IMR-90 (cell line): ENCODE results near the gene ACE. TPM values are rescaled to one million over a fixed set of nuclear protein-coding genes. Genes with fewer than 3 reads are reported as not detected.

ENCODE experiments used
- ATAC-seq: fragments of 200-7000 bp; cut with Tn5 transposase; 2 replicates; pipeline ENCODE4 v1.9.1; 2020; ENCODE audit warnings: low read depth, mild to moderate bottlenecking, moderate library complexity
- BruUV-seq: library from RNA; stranded (reverse); fragments of 400-500 nt; replicated peaks from 2 replicates; lab custom pipeline; 2021; lab: Mats Ljungman, UMichigan
- CTCF ChIA-PET: fragments of 300-600 bp; formaldehyde crosslinking; extraction: SDS; loops from one replicate; lab custom pipeline; 2021; ENCODE audit warnings: antibody characterized with exemption; lab: Yijun Ruan, JAX
- POLR2A ChIA-PET: fragments of 300-600 bp; sonication (Branson Sonifier 250); formaldehyde crosslinking; loops from one replicate; lab custom pipeline; 2022; ENCODE audit warnings: antibody characterized with exemption; ENCODE audit not compliant: unreplicated experiment; lab: Charles Lee
- DNase-seq: peaks from one replicate; pipeline ENCODE4 v3.0.0; 2013
- H2AFZ ChIP-seq: replicated peaks from 2 replicates; pipeline ENCODE3; 2013; ENCODE audit warnings: low read length, mild to moderate bottlenecking; ENCODE audit not compliant: poor library complexity
- H2AK5ac ChIP-seq: 2 replicates; pipeline ENCODE4 v1.6.1; 2013; ENCODE audit warnings: low read depth, low read length, inconsistent platforms
- H2AK9ac ChIP-seq: replicated peaks from 2 replicates; pipeline ENCODE3; 2013; ENCODE audit warnings: mild to moderate bottlenecking, low read depth, low read length, moderate library complexity; ENCODE audit not compliant: poor library complexity
- H2BK120ac ChIP-seq: 2 replicates; pipeline ENCODE4 v1.6.1; 2013; ENCODE audit warnings: low read depth, low read length, inconsistent platforms
- H2BK15ac ChIP-seq: 3 replicates; pipeline ENCODE4 v1.6.1; 2013; ENCODE audit warnings: low read depth, low read length, inconsistent platforms
- H2BK20ac ChIP-seq: 2 replicates; pipeline ENCODE4 v1.6.1; 2013; ENCODE audit warnings: low read depth, mild to moderate bottlenecking, inconsistent platforms, low read length, moderate library complexity
- H2BK5ac ChIP-seq: 2 replicates; pipeline ENCODE4 v1.6.1; 2013; ENCODE audit warnings: mild to moderate bottlenecking, low read depth, low read length, inconsistent platforms; ENCODE audit not compliant: poor library complexity, severe bottlenecking
- H3K14ac ChIP-seq: replicated peaks from 2 replicates; pipeline ENCODE4 v1.6.1; 2013; ENCODE audit warnings: low read depth, low read length, inconsistent platforms
- H3K18ac ChIP-seq: 2 replicates; pipeline ENCODE4 v1.6.1; 2013; ENCODE audit warnings: low read depth, low read length, control low read depth
- H3K23ac ChIP-seq: 2 replicates; pipeline ENCODE4 v1.6.1; 2013; ENCODE audit warnings: low read depth, low read length, inconsistent platforms
- H3K27ac ChIP-seq: 2 replicates; pipeline ENCODE4 v1.5.1; 2013; ENCODE audit warnings: mild to moderate bottlenecking, control low read depth, low read length; ENCODE audit not compliant: insufficient read depth
- H3K27me3 ChIP-seq: 2 replicates; pipeline ENCODE4 v1.6.1; 2013; ENCODE audit warnings: low read length; ENCODE audit not compliant: control insufficient read depth, insufficient read depth
- H3K36me3 ChIP-seq: 2 replicates; pipeline ENCODE4 v1.6.1; 2013; ENCODE audit warnings: low read length, mixed read lengths; ENCODE audit not compliant: control insufficient read depth, insufficient read depth
- H3K4ac ChIP-seq: 2 replicates; pipeline ENCODE4 v1.6.1; 2013; ENCODE audit warnings: low read depth, low read length, inconsistent platforms
- H3K4me1 ChIP-seq: 2 replicates; pipeline ENCODE4 v1.6.1; 2013; ENCODE audit warnings: low read length, mixed read lengths; ENCODE audit not compliant: control insufficient read depth, insufficient read depth
- H3K4me2 ChIP-seq: 2 replicates; pipeline ENCODE4 v1.6.1; 2013; ENCODE audit warnings: low read depth, mild to moderate bottlenecking, control low read depth, low read length, moderate library complexity
- H3K4me3 ChIP-seq: 2 replicates; pipeline ENCODE4 v1.5.1; 2013; ENCODE audit warnings: low read depth, mild to moderate bottlenecking, control low read depth, low read length, moderate library complexity; ENCODE audit not compliant: insufficient read depth
- H3K56ac ChIP-seq: 2 replicates; pipeline ENCODE4 v1.6.1; 2013; ENCODE audit warnings: low read length, inconsistent platforms; ENCODE audit not compliant: insufficient read depth; ENCODE audit errors: extremely low read depth
- H3K79me1 ChIP-seq, 2 experiments: 2 replicates each; pipeline ENCODE4 v1.6.1; 2013; ENCODE audit warnings: low read length in 2 of 2, inconsistent platforms in 1 of 2, low read depth in 1 of 2
- H3K9ac ChIP-seq: 2 replicates; pipeline ENCODE4 v1.6.1; 2013; ENCODE audit warnings: low read depth, low read length, control low read depth
- H3K9me1 ChIP-seq: 2 replicates; pipeline ENCODE4 v1.6.1; 2013; ENCODE audit warnings: low read length, inconsistent platforms; ENCODE audit not compliant: insufficient read depth
- H3K9me3 ChIP-seq: 2 replicates; pipeline ENCODE4 v1.6.1; 2013; ENCODE audit warnings: low read length; ENCODE audit not compliant: control insufficient read depth, insufficient read depth
- H4K20me1 ChIP-seq: 2 replicates; pipeline ENCODE4 v1.6.1; 2013; ENCODE audit warnings: low read length, inconsistent platforms; ENCODE audit not compliant: insufficient read depth
- H4K5ac ChIP-seq: 2 replicates; pipeline ENCODE4 v1.6.1; 2013; ENCODE audit warnings: mild to moderate bottlenecking, low read depth, low read length, control low read depth
- H4K8ac ChIP-seq, 2 experiments: 2 replicates each; pipeline ENCODE4 v1.6.1; 2013; ENCODE audit warnings: low read depth in 2 of 2, low read length in 2 of 2, control low read depth in 1 of 2, inconsistent platforms in 1 of 2
- H4K91ac ChIP-seq: 2 replicates; pipeline ENCODE4 v1.6.1; 2013; ENCODE audit warnings: low read depth, low read length, inconsistent platforms; ENCODE audit not compliant: insufficient read depth
- BHLHE40 ChIP-seq: fragments of 150-350 bp; IDR thresholded peaks from 2 replicates; pipeline ENCODE4 v1.6.1; 2016; ENCODE audit warnings: mild to moderate bottlenecking, low read depth, low read length
- CEBPB ChIP-seq: IDR thresholded peaks from 2 replicates; pipeline ENCODE4 v1.6.1; 2012; ENCODE audit warnings: low read depth, low read length, improper control_type of control experiment
- MAFK ChIP-seq: IDR thresholded peaks from 2 replicates; pipeline ENCODE4 v1.6.1; 2012; ENCODE audit warnings: low read depth, low read length, improper control_type of control experiment
- NFE2L2 ChIP-seq: fragments of 150-350 bp; IDR thresholded peaks from 2 replicates; pipeline ENCODE4 v1.6.1; 2016; ENCODE audit warnings: low read depth, mild to moderate bottlenecking, low read length
- POLR2A ChIP-seq: IDR thresholded peaks from 2 replicates; pipeline ENCODE4 v1.6.1; 2012; ENCODE audit warnings: mild to moderate bottlenecking, low read depth, low read length
- RFX5 ChIP-seq: IDR thresholded peaks from 2 replicates; pipeline ENCODE4 v1.8.0; 2012; ENCODE audit warnings: low read depth, mild to moderate bottlenecking, low read length, moderate library complexity
- SMC3 ChIP-seq: fragments of 150-350 bp; IDR thresholded peaks from 2 replicates; pipeline ENCODE4 v1.6.1; 2016; ENCODE audit warnings: low read depth, mild to moderate bottlenecking, antibody characterized with exemption, low read length, moderate library complexity
- WGBS, 2 experiments: methylation state at CpG; one replicate each; pipeline versions ENCODE4 v1.1.5 to v1.1.7; 2013; ENCODE audit warnings: missing lambda C conversion rate in 2 of 2; ENCODE audit not compliant: insufficient read length in 1 of 2; ENCODE audit errors: extremely low coverage in 2 of 2; 5-methylcytosine and 5-hydroxymethylcytosine counted together
- dilution Hi-C: fragments of 300-500 bp; cut with HindIII; formaldehyde crosslinking; loops from one replicate; pipeline ENCODE4 v1.14.3; 2018; ENCODE audit warnings: low sequenced_read_pairs; ENCODE audit not compliant: unreplicated experiment
- in situ Hi-C: fragments of 300-500 bp; cut with MboI; formaldehyde crosslinking; loops from 3 replicates; pipeline ENCODE4 v1.14.3; 2019; ENCODE audit warnings: low sequenced_read_pairs, inconsistent platforms, mixed read lengths
- intact Hi-C: fragments of 100-400 bp; cut with micrococcal nuclease; formaldehyde crosslinking; loops from 2 replicates; pipeline ENCODE4 v1.10.0; 2022
- polyA plus RNA-seq, 3 experiments: library from polyadenylated mRNA; depleted of rRNA; stranded (reverse); fragments of >200 nt; gene quantifications; 2 replicates each; pipeline ENCODE4 v1.2.3, GENCODE V29; 2012; ENCODE audit warnings: low replicate concordance in 1 of 3
- total RNA-seq: library from RNA; depleted of rRNA; stranded (reverse); fragments of >200 nt; gene quantifications from 2 replicates; pipeline ENCODE4 v1.2.3, GENCODE V29; 2012
- TF ChIP-seq, protein P1 (sequence below): conservative IDR thresholded peaks from 2 replicates; pipeline ENCODE4 v1.5.1; 2012; ENCODE audit warnings: mild to moderate bottlenecking, low read depth, low read length, improper control_type of control experiment
- TF ChIP-seq, protein P2 (sequence below): fragments of 150-350 bp; IDR thresholded peaks from 2 replicates; pipeline ENCODE4 v1.6.1; 2017; ENCODE audit warnings: mild to moderate bottlenecking, antibody characterized with exemption, low read length, low read depth

Gene ACE
- total and polyA plus RNA-seq, 2 of the 4 experiments (the other 2 are of a cell fraction) = 1.4 to 5.8 TPM

DNA sequence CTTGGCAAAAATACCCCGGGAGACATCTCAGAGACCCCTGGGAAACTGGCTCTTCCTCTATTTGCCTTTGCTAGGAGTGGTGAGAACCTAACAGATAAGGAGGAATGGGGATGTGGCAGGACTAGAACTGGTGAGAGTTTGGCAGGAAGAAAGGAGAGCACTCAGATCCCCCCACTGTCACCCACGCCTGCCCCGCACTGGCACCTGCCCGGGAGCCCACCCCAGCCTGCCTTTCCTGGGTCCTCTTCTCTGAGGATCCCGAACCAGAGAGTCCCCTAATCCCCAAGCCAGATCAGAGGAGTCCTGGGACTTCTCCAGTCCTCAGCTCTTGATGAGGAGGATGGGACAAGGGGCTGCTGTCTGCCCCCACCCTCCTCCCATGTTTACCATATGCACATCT, 50.0 kb downstream of the ACE start:
- Histone ChIP-seq H3K9me1 (no peaks in the 10 kb centered on the region), H3K4me1 (0 out of 2 replicates have a peak, but pooled peaks cover 1% of the 10 kb centered on the region)
- BruUV-seq = no TSS peak

More for the DNA sequence above, 50.0 kb downstream of the ACE start:
- Histone ChIP-seq H2AFZ (no peak overlapping the region), H4K20me1 (peaks cover 5% of the 10 kb centered on the region; the same call in 1 of the 2 replicates), H3K18ac (no peak overlapping the region), H2BK5ac (no peak overlapping the region), H4K8ac (no peak overlapping the region), H3K9me3 (no peaks in the 10 kb centered on the region), H3K4me2 (no peak overlapping the region), H3K4me3 (no peak overlapping the region), H3K27ac (no peak overlapping the region), H3K36me3 (no peaks in the 10 kb centered on the region), H2BK120ac (no peak overlapping the region), H3K14ac (no peak overlapping the region), H3K9ac (no peak overlapping the region), H3K79me1 (no peaks in the 10 kb centered on the region), H3K27me3 (peaks cover 45% of the 10 kb centered on the region), H2BK20ac (no peak overlapping the region), H3K4ac (no peak overlapping the region), H3K56ac (no peak overlapping the region), H3K23ac (no peak overlapping the region), H4K5ac (no peak overlapping the region), H2AK5ac (no peak overlapping the region), H2AK9ac (no peak overlapping the region), H2BK15ac (no peak overlapping the region), H4K91ac (no peak overlapping the region)
- intact Hi-C loops (no loop called here), dilution Hi-C loops (no loop called here), in situ Hi-C loops (no loop called here)
- CTCF ChIA-PET = interaction anchor here (0.6 kb wide), 1 partner anchor 109 kb away, joined by 3 read pairs; no protein-coding TSS in a partner anchor
- ATAC-seq = no peak
- no peak for TF ChIP-seq RFX5
- no peak for TF ChIP-seq SMC3
- TF ChIP-seq, protein P1, sequence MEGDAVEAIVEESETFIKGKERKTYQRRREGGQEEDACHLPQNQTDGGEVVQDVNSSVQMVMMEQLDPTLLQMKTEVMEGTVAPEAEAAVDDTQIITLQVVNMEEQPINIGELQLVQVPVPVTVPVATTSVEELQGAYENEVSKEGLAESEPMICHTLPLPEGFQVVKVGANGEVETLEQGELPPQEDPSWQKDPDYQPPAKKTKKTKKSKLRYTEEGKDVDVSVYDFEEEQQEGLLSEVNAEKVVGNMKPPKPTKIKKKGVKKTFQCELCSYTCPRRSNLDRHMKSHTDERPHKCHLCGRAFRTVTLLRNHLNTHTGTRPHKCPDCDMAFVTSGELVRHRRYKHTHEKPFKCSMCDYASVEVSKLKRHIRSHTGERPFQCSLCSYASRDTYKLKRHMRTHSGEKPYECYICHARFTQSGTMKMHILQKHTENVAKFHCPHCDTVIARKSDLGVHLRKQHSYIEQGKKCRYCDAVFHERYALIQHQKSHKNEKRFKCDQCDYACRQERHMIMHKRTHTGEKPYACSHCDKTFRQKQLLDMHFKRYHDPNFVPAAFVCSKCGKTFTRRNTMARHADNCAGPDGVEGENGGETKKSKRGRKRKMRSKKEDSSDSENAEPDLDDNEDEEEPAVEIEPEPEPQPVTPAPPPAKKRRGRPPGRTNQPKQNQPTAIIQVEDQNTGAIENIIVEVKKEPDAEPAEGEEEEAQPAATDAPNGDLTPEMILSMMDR = no peak
- no peak for TF ChIP-seq NFE2L2
- TF ChIP-seq CEBPB = no peak
- no peak for TF ChIP-seq BHLHE40
- TF ChIP-seq POLR2A = no peak
- no peak for TF ChIP-seq MAFK
- TF ChIP-seq, protein P2, sequence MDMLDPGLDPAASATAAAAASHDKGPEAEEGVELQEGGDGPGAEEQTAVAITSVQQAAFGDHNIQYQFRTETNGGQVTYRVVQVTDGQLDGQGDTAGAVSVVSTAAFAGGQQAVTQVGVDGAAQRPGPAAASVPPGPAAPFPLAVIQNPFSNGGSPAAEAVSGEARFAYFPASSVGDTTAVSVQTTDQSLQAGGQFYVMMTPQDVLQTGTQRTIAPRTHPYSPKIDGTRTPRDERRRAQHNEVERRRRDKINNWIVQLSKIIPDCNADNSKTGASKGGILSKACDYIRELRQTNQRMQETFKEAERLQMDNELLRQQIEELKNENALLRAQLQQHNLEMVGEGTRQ = no peak
- POLR2A ChIA-PET = no interaction called here
- no CpG with 5 or more reads among the region's 5 CpGs for WGBS, 2 experiments
- DNase-seq = no peak
